ENCODE results near the gene PCGF3. TPM values are rescaled to one million over a fixed set of nuclear protein-coding genes. Genes with fewer than 3 reads are reported as not detected.
A peak's percentile ranks its signal among the peaks of the same experiment; 100 is the strongest.

The PCGF3 gene
- total RNA-seq, 4 donors from 2014 or later = 40.0 to 57.6 (median 46.9) TPM

DNA sequence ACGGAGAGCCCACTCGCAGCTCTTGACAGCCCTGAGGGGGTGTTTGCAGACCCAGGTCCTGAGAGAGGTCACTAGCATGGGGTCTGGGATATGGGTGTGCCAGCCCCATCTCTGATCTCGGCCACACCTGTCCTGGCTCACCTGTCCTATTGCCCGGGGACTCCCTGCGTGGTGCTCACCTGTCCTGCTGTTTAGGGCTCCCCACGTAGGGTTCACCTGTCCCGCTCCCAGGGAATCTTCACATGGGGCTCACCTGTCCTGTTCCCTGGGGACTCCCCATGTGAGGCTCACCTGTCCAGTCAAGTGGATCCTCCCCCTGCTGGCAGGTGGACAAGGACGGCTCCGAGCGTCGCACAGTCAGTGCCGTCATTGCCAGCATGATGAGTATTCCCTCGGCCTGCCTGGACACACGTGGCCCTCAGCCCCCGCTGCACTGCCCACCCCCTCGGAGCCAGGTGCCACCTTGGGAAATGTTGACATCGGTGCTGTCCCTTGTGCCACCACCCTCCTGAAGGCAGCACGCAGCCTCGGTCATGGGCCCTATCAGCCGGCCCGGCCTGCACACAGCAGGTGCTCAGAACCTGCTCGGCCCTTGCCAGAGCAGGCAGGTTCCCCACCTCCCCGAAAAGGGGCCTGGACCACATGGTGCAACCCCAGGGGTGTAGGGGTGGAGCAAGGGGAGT lies 23.0 kb upstream of the PCGF3 start:
- H3K36me3 ChIP-seq = no peaks in the 10 kb centered on the region
- DNase-seq = no peak
- peak overlapping the region in 2 of 4 donors; percentile 33 to 34 for H3K4me3 ChIP-seq
- WGBS, 2 donors = 40 to 51% methylated on average over 4 to 7 of the region's 23 CpGs
- H3K9me3 ChIP-seq = no peaks in the 10 kb centered on the region
- TF ChIP-seq, protein P1, sequence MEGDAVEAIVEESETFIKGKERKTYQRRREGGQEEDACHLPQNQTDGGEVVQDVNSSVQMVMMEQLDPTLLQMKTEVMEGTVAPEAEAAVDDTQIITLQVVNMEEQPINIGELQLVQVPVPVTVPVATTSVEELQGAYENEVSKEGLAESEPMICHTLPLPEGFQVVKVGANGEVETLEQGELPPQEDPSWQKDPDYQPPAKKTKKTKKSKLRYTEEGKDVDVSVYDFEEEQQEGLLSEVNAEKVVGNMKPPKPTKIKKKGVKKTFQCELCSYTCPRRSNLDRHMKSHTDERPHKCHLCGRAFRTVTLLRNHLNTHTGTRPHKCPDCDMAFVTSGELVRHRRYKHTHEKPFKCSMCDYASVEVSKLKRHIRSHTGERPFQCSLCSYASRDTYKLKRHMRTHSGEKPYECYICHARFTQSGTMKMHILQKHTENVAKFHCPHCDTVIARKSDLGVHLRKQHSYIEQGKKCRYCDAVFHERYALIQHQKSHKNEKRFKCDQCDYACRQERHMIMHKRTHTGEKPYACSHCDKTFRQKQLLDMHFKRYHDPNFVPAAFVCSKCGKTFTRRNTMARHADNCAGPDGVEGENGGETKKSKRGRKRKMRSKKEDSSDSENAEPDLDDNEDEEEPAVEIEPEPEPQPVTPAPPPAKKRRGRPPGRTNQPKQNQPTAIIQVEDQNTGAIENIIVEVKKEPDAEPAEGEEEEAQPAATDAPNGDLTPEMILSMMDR (IDR thresholded peaks at IDR 0.05) = no peak
- no peak for TF ChIP-seq POLR2A (IDR thresholded peaks at IDR 0.05)
- no peaks in the 10 kb centered on the region for H3K27me3 ChIP-seq
- intact Hi-C loops (cut with DNase I) = no loop called here
- peak overlapping the region in 1 of 4 donors; percentile 56 for H3K27ac ChIP-seq
- peaks cover 35 to 75% (median 42%) of the 10 kb centered on the region in 3 donors for H3K4me1 ChIP-seq

DNA sequence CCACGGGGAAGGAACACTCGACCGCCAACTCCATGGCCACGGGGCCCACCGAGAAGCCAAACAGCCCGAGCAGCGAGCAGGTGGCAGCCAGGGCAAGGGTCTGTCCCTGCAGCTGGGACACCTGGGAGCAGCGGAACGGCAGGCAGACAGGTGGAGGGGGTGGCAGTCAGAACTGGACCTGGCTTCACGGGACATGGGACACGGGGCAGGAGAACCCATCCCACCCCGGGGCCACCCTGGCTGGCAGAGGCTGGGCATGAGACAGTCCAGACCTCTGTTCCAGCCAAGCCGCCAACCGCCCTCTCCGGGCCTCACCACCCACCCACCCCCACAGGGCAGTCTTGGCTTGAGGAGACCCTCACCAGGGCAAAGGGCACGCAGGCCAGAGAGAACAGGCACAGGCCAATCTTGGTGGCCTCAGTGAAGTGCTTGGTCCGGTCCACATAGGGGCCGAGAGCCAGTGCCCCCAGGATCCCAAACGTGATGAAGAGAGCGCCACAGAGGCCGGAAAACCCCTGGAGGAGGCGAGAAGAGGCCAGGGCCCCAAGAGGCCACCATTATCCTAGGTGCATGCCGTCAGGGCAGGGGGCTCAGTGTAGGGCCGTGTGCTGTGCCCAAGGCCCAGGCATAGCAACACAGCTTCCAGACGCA lies 22.3 kb upstream of the PCGF3 start:
- 60% methylated on average over 1 of the region's 25 CpGs; no CpG with 5 or more reads in 1 of the 2 donors for WGBS, 2 donors
- Histone ChIP-seq H3K36me3 (no peaks in the 10 kb centered on the region), H3K27me3 (no peaks in the 10 kb centered on the region), H3K9me3 (no peaks in the 10 kb centered on the region), H3K4me1 (peaks cover 41 to 75% (median 48%) of the 10 kb centered on the region in 3 donors), H3K27ac (peak overlapping the region in 1 of 4 donors; percentile 9), H3K4me3 (no peak overlapping the region)
- TF ChIP-seq, protein P1 (IDR thresholded peaks at IDR 0.05) = no peak
- TF ChIP-seq POLR2A (IDR thresholded peaks at IDR 0.05) = no peak
- no peak for DNase-seq
- intact Hi-C loops (cut with DNase I) = no loop called here

- no peaks in the 10 kb centered on the region for H3K9me3 ChIP-seq
- intact Hi-C loops (cut with DNase I) = no loop called here
- H3K4me3 ChIP-seq = no peak overlapping the region
- WGBS, 2 donors = 12 to 80% methylated on average over 1 to 6 of the region's 19 CpGs
- no peak for TF ChIP-seq POLR2A (IDR thresholded peaks at IDR 0.05)
- TF ChIP-seq, protein P1 (IDR thresholded peaks at IDR 0.05) = peak; percentile 14 to 81 (median 63)
- H3K4me1 ChIP-seq = peaks cover 46 to 76% (median 55%) of the 10 kb centered on the region in 3 donors
- H3K27me3 ChIP-seq = no peaks in the 10 kb centered on the region
- DNase-seq = no peak
- H3K27ac ChIP-seq = no peak overlapping the region
- H3K36me3 ChIP-seq = no peaks in the 10 kb centered on the region
Observed at GRCh38 chr4:683982-684622, 21.5 kb upstream of the PCGF3 start.

- no peaks in the 10 kb centered on the region for H3K9me3 ChIP-seq
- 60 to 76% methylated on average over 1 to 6 of the region's 21 CpGs for WGBS, 2 donors
- no peak for DNase-seq
- no peaks in the 10 kb centered on the region for H3K27me3 ChIP-seq
- no peaks in the 10 kb centered on the region for H3K36me3 ChIP-seq
- peaks cover 52 to 83% (median 62%) of the 10 kb centered on the region in 3 donors for H3K4me1 ChIP-seq
- TF ChIP-seq, protein P1 (IDR thresholded peaks at IDR 0.05) = no peak
- TF ChIP-seq POLR2A (IDR thresholded peaks at IDR 0.05) = no peak
- no peak overlapping the region for H3K27ac ChIP-seq
- intact Hi-C loops (cut with DNase I) = no loop called here
- H3K4me3 ChIP-seq = no peak overlapping the region
Observed at GRCh38 chr4:684623-685327, 20.9 kb upstream of the PCGF3 start.
